ENCODE results near the gene ADCK1. TPM values are rescaled to one million over a fixed set of nuclear protein-coding genes. Genes with fewer than 3 reads are reported as not detected.

ADCK1 gene
- total and polyA plus RNA-seq, 9 of the 15 experiments (the other 6 are each of a cell fraction or from before 2014, with no cell fraction given) = 2.8 to 8.9 (median 4.3) TPM

GRCh38 chr14:77864085-77864484 is 64.2 kb downstream of the ADCK1 start (continued):
- TF ChIP-seq ARID4B (CRISPR knock-in tag; IDR thresholded peaks at IDR 0.05) = no peak

GRCh38 chr14:77864580-77864979 is 64.7 kb downstream of the ADCK1 start:
- 67% methylated on average over 1 of the region's 1 CpG for WGBS (ENCODE audit: insufficient coverage, low coverage, missing lambda C conversion rate)
- TF ChIP-seq ZNF699 (CRISPR knock-in tag; IDR thresholded peaks at IDR 0.05; ENCODE audit: insufficient replicate concordance) (no peak), ZNF217 (CRISPR knock-in tag; IDR thresholded peaks at IDR 0.05) (no peak), ZNF395 (CRISPR knock-in tag; IDR thresholded peaks at IDR 0.05) (no peak), CREB1 (IDR thresholded peaks at IDR 0.05) (no peak), CREB1 (CRISPR knock-in tag; IDR thresholded peaks at IDR 0.05) (no peak), FOXK1 (CRISPR knock-in tag; IDR thresholded peaks at IDR 0.05; ENCODE audit: borderline replicate concordance) (no peak), ARID4B (CRISPR knock-in tag; IDR thresholded peaks at IDR 0.05) (no peak), HNRNPL (IDR thresholded peaks at IDR 0.05; ENCODE audit: low read depth, low read length) (no peak), SRF (CRISPR knock-in tag; IDR thresholded peaks at IDR 0.05) (no peak), ZKSCAN3 (CRISPR knock-in tag; IDR thresholded peaks at IDR 0.05) (no peak)

More at GRCh38 chr14:77864580-77864979, 64.7 kb downstream of the ADCK1 start:
- no peaks in the 10 kb centered on the region for H3K27me3 ChIP-seq (ENCODE audit: control insufficient read depth in 2 of 2, insufficient read depth in 2 of 2, low read length in 2 of 2)
- H3K36me3 ChIP-seq (ENCODE audit: control insufficient read depth, insufficient read depth, low read length) = no peaks in the 10 kb centered on the region; the same call in 2 of the 3 replicates
- peak overlapping the region; percentile 46; the same call in 1 of the 2 replicates for H3K4me2 ChIP-seq (ENCODE audit: insufficient read depth, low read length)
- in situ Hi-C loops (cut with MboI) (no loop called here), intact Hi-C loops (cut with micrococcal nuclease) (loop anchor here (10.0 kb wide), 1 partner anchor 290 kb away; no protein-coding TSS in a partner anchor)
- no peak for ATAC-seq
- no peak overlapping the region for H3K9ac ChIP-seq (ENCODE audit: insufficient read depth in 1 of 2, low read depth in 2 of 2, low read length in 2 of 2)
- DNase-seq (ENCODE audit: extremely low read depth in 1 of 4, low spot score in 3 of 4) = no peak
- ChIA-PET POLR2A (interaction anchor here (1.0 to 1.4 kb wide), 2 partner anchors 10 to 31 kb away, joined by 3 read pairs; no protein-coding TSS in a partner anchor), CTCF (ENCODE audit: low intra/inter-chr PET ratio) (no interaction called here)
- no peaks in the 10 kb centered on the region for H3K79me2 ChIP-seq (ENCODE audit: control insufficient read depth, insufficient read depth, low read length)
- H3K27ac ChIP-seq (ENCODE audit: extremely low read depth, low read depth, low read length) = peak overlapping the region; percentile 34; the same call in 1 of the 3 replicates
- no peak for FAIRE-seq
- H3K9me3 ChIP-seq (replicated peaks; ENCODE audit: control insufficient read depth, insufficient read depth, low read depth, low read length) = no peaks in the 10 kb centered on the region
- peaks cover 35 to 42% of the 10 kb centered on the region in 2 experiments for H3K4me1 ChIP-seq (replicated peaks in 1 of 2; ENCODE audit: control insufficient read depth in 2 of 2, insufficient read depth in 2 of 2, low read length in 2 of 2)
- H3K9me1 ChIP-seq (ENCODE audit: control insufficient read depth, insufficient read depth, low read length) = no peaks in the 10 kb centered on the region
- no peak overlapping the region for H2AFZ ChIP-seq (ENCODE audit: low read depth, low read length)
- BruUV-seq (replicated peaks) = no TSS peak
- H3K4me3 ChIP-seq = no peak overlapping the region
- H4K20me1 ChIP-seq (replicated peaks; ENCODE audit: control insufficient read depth, insufficient read depth, low read length) = no peaks in the 10 kb centered on the region

All from K562 (cell line).